HG02642 (cell line): Measurements from ENCODE around the gene UNC5B.
"Not testable (repeated sequence)": the region's sequence is repeated elsewhere in the genome, so short reads cannot be mapped to it uniquely, and the experiment has no call there.

Source experiments
- ATAC-seq: cut with Tn5 transposase; IDR thresholded peaks from one replicate; pipeline ENCODE4 v1.9.1; 2021; ENCODE audit warnings: mild to moderate bottlenecking; ENCODE audit not compliant: unreplicated experiment, poor library complexity

UNC5B gene

DNA sequence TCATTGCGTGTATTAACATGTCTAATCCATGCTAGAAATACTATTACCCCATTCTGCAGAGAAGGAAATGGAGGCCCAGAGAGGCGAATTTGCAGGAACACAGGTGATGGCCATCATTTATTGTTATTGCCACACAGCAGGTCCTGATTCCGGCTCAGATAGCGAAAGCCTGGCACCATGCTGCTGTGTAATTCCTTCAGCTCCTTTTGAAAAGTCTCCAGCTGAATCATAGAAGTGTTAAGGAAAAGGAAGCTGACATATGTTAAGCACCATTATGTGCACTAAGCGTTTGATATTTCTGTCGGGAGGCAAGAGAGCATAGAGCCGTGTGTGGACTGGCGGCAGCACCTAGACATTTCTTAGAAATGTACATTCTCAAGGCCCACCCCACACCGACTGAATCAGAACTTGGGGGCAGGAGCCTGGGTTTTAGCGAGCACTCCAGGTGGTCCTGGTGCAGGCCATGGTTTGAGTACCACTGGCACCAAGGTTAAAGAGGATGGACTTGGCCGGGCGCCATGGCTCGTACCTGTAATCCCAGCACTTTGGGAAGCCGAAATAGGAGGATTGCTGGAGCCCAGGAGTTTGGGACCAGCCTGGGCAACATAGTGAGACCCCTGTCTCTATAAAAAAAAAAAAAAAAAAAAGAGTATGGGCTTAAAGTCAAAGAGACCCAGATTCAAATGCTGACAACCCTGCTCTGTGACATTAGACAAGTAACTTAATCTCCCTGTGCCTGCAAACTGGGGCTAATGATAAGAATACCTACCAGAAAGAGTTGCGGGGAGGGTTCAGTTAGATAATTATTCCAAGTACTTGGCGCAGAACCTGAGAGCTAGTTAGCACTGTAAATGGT is 52.2 kb downstream of the UNC5B start:
- ATAC-seq: no peak

DNA sequence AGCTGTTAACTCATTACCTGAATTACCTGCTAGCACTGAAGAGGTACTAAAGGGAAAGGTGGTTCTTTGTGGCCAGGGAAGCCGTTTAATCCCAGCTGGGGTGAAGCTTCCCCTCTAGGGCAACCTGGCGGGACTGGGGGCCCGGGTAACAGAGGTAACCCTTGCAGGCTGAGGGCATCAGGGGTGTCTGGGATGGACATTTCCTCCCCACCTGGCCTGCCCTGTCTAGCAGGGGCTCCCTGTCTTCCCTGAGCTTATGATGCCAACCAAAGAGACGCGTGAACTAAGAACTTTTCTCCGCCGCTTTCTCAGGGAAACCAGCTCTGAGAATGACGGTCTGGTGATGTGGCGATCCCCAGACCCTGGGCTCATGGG is 52.8 kb downstream of the UNC5B start:
- ATAC-seq: no peak

DNA sequence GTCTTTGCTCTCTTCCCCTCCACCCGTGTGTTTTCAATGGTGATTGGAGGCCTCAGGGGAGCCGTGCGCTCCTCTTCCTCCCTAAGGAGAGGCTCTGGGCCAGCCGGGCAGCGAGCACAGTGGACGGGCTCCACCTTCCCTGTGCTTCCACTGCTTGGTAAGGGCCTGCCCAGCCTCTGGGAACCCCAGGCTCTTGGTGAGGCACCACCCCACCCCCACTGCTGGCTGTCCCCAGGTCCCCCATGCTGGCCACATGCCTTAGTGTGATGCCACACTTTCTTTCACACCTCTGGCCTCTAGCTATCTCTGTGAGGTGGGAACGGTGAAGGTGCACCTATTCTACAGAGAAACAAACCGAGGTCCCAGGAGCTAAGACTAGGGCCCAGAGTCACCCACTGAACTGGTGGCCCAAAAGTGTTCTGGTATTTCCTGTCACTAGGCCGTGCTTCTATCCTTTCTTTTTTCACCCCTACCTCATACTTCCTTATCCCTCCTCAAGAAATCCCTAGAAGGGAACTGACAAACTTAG is 53.3 kb downstream of the UNC5B start:
- no peak for ATAC-seq

DNA sequence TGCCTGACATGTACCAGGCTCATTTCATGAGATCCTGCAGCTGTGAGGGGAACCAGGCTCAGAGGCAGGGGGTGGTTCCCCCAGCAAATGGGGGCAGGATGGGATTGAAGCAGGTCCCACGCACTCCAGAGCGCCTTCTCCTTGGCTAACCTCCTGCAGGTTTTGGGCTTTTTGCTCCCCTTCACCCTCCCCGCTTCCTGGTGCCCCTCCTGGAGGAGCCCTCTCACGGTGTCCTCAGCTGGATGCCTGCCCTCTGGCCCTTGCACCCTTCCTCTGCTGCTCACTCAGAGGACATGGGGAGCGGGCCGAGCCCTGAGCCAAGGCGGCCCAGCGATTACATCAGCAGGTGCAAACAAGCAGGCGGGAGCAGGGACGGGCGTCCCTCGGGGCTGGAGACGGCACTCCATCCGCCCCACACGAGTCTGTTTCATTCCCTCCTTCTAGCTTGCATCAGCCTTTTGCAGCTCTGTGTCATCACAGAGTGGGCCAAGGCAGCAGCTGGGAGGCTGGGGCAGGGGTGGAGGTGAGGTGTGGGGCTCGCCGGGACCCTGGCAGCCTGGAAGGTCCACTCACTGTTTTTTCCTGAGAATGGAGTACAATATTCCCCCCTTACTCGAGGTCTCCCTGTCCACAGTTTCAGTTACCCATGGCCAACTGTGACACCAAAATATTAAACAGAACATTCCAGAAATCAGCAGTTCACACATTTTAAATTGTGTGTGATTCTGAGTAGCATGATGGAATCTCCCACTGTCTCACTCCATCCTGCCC is 54.0 kb downstream of the UNC5B start:
- ATAC-seq: no peak

DNA sequence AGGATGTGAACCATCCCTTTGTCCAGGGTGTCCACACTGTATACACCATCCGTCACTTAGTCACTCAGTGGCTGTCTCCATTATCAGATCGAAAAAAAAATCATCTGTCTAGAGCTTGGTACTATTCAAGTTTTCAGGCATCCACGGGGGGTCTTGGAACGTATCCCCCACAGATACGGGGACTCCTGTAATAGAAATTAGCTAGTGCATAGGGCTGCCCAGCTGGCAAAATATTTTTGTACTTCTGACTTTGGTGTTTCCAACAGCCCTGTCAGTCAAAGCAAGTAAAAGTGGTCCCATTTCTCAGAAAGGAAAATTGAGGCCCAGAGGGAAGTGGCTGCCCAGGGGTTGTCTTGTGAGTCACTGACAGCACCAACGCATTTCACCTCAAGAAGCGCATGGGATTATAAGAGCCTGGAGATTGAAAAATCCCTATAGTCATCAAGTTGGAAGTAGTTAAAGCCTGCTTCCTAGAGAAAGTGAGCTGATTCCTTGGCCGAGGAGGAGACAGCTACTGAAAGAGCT is 54.6 kb downstream of the UNC5B start:
- no peak for ATAC-seq

DNA sequence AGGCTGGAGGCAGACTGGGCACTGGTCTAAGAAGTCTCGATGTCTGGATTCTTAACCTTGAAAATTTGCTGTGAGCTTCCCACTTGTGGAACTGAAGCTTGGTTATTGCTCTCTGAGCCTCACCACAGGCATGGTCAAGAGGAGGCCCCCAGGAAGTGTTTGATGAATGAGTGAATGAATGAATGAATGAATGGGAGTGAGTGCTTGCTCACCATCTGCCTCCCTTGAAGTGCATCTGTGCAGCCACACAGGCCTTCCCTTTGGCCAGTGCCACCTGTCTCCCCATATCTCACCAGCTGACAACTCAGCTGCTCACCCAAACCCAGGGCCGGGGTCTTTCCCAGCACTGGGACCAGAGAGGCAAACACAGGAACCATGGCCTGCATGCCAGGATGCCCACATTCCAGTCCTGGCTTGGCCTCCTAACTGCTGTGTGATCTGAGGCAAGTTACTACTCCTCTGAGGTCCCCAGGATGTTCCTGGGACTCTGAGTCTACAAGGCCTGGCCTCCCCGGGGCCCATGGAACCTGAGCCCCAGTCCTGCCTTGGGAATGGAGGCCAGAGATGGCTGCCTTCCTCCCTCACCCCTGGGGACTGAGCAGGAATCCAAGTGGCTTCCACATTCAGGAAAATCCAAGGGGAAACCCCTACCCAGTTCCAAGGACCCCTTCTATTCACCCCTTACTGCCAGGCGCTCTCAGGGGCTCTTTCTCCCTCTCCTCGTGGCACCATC is 55.3 kb downstream of the UNC5B start:
- ATAC-seq: no peak

DNA sequence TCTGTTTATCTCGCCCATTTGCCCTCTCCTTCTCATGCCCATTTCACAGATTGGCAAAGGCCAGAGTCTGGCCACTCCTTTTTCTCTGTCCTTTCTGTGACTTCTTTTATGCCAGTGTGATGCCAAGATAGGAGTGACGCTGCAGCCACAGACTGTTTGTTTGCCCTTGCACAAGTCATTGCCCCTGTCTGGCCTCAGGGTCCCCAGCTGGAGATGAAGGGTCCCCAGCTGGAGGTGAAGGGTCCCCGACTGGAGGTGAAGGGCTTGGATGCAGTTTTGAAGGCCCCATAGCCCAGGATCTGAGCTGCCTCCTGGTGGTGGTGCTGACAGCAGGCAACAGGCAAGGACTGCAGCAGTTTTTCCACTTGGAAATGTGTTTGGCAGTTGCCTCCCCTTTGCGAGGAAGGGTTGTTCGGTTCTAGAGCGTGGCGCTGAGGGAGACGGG is 55.9 kb downstream of the UNC5B start:
- no peak for ATAC-seq

DNA sequence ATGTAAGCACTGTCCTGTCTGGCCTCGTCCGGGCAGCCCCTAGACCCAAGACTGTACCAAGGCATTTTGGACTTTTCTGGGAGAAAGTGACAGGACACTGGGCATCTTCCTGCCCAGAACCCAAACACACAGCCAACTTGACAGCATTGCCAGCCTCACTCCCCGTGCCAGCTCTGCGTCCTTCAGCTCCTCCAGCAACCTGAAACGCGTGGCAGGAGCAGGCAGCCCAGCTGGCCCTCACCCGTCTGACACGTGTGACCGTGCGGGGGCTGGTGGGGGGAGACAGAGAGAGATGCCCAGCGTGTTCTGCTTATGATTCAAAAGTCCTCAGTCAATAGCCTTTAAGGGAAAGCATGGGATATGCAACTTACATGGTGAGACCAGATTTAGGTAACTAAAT is 56.4 kb downstream of the UNC5B start:
- ATAC-seq: no peak

DNA sequence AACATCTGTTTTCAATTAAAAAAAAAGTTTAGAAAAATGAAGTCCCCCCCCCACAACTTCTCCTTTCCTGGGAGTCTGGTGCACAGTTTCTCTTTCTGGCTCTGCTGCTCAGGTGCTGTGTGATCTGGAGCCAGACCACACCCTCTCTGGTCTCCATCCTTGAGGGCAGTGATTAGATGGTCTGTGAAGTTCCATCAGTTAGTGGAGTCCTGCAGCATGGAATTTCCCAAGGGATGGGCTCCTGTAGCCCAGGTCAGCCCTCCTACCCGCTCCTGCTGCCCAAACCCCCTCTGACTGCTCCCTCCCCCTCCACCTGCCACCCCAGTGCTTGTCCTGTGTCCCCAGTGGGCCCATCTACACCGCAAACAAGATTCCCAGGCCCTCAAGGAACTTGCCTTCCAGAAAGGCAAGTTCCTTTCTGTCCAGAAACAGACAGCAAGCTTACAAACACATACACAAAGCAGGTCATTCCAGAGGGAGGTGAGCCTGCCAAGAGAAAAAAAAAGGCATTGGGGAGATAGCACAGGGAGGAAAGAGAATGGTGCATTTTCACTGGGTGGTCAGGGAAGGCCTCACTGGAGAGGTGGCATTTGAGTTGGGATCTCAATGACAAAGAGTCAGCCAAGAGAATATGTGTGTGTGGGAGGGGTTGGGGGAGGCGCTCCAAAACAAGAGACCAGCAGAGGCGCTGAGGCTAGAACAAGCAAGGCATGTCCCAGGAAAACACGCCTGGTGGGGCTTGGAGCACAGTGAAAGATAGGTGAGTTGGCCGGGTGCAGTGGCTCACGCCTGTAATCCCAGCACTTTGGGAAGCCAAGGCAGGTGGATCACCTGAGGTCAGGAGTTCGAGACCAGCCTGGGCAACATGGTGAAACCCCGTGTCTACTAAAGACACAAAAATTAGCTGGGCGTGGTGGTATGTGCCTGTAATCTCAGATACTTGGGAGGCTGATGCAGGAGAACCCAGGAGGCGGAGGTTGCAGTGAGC is 57.2 kb downstream of the UNC5B start:
- no peak for ATAC-seq

DNA sequence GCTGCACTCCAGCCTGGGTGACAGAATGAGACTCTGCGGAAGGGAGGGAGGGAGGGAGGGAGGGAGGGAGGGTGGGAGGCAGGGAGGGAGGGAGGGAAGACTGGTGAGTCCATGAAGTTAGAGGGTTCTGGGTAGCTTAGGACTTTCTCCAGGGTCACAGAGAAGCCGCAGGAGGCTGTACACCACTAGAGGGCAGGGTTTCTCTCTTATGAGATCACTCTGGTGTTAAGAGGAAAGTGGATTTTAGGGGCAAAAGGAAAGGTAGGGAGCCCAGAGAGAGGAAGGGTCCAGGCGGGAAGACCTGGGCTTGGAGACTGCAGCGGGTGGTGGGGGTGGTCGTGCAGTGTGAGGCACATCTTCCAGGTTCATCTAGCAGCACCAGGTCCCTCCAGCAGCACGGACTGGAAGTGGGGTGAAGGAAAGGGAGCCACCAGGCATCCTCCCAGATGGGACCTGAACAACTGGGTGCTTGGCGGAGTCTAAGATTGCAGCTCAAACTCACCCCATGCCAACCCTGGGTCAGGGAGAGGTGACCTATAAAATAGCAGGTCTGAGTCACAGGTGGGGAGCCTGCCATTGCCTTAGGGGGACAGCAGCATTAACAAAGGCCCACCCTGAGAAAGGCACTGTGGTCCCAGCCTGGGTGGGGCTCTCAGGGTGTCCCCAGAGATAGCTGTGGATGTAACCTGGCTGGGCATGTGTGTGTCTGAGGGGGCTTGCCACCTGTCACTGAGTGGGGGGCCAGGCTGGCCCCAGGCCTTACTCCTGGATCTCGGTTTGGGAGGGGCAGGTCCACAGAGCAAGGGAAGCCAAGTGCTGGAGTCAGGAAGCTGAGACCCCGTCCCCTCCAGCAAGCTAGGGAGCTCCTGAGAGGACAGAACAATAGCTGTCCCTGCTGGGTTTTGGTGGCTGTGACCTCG is 58.2 kb downstream of the UNC5B start:
- no peak for ATAC-seq

DNA sequence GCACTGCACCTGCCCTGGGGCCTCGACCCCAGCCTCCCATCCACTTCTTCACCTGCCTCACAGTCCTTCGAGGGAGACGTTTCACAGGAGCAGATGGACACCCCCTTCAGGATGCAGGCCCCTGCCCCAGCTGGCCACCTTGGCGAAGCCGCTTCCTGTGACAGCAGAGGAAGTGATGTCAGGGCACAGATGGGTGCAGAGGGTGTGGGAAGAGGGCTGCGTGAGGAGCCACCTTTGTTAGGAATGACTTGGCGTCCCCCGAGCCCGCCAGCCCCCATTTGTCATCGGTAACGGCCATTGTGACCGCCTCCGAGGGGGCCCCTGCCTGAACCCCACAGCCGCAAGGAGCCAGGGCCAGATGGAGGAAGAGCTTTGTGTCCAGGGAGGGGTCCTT is 59.3 kb downstream of the UNC5B start:
- ATAC-seq: no peak

DNA sequence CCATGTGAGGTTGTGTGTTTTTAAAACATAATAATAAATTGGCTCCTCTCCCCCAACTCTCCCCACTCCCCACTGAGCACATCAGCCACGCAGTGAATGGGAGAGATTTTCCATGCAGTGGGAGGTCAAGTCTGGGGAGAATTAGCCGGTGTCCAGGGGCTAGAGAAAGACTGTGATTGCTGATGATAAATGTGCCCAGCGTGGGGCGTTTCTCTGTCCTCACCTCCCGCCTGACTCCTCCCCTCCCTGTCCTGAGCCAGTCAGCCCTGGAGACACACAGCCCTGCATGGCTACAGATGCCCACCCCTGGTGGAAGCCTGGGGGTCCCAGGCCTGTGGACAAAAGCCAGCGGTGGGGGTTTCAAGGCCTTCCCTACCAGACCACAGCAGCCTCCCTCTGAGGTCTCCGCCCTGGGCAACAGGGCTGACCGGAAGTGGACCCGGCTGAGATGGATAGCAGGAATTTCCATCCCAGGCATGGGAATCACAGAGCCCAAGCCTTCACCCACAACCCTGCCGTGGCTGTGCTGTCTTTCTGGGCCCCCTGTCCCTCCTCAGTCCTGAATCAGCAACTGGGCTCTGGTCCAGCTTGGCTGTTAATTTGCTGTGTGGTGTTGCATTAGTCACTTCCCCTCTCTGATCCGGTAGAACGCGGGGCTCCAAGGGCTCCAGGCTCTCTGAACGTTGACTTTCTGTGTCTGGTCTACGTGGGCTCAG is 59.8 kb downstream of the UNC5B start:
- ATAC-seq: no peak

DNA sequence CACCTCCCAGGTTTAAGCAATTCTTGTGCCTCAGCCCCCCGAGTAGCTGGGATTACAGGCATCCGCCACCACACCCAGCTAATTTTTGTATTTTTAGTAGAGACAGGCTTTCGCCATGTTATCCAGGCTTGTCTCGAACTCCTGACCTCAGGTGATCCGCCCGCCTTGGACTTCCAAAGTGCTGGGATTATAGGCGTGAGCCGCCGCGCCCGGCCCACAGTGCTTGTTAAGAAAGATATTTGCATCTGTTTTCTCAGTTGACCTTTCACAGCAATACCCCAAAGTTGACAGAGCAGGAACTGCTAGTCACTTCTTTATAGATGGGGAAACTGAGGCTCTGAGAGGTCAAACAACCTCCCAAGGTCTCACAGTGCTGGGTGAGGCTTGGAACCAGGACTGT is 60.6 kb downstream of the UNC5B start:
- not testable (repeated sequence) for ATAC-seq

DNA sequence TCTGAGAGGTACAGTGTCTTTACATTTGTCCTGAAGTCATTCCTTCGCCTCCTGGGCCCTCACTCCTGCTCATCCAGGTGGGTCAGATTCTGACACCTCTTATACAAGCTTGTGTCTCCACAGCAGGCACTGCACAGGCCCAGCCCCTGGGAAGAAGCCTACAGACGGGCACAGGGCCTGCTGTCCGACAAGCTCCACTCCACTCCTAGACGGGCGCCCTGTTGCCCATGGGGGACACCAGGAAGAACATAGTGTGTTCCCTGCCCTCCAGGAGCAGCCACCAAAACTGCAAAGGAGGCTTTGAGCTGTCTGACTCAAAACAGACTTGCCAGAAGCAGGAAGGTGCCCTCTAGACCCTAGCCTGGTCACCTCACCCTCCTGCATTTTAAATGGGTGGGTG is 61.1 kb downstream of the UNC5B start:
- no peak for ATAC-seq

DNA sequence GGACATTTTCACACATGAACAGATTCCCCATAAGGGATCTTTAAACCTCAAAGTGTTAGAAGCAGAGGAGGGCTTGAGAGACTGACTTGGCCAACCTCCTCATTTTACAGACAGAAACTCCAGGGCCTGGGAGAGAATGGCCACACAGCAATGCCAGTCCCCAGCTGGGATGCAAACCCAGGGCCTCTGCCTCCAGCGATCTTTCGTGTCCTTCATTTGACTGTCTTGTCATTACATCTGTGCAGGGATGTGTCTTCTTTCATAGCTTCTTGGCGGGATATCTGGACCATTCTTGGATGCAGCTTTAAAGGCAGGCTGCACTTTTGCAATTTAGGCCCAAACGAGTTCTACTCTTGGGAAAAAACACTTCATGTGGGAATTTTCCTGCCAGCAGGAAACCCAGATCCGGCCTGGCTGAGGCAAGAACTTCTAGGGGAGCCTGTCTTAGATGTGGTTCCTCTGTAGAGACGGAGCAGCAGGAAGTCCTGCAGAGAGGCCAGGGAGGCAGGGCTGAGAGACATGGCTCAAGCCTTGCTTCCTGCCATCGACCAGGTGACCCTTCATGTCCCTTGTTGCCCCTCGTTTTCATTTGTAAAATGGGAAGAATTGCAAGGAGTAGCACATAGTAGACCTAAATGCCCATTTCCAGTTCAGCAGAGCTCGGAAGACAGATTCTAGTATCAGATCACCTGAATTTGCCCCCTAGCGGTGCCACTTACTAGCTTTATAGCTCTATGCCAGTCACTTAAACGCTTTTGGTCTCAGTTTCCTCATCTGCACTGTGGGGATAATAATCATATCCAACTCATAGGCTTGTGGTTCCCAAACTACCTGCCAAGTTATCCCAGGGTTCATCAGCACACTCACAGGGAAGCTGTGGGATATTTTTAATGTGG is 62.8 kb downstream of the UNC5B start:
- no peak for ATAC-seq

DNA sequence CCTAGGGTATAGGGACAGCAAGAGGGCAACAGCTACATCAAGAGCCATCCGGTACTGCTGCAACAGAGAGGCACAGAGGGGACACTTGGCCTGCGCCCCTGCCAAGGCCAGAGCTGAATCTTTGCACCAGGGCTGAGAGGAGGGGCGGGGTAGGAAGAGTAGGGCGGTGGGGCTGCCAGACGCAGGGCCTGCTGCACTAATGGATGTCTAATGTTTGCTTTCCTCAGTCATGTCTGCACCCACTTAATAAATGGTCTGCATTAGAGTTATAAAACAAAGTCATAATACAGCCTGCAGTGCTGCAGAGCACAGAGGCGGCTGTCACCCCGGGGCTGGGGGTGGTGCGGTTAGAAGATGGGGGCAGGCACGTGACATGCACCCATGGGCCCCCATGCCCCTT is 64.5 kb downstream of the UNC5B start:
- ATAC-seq: no peak
